IMR-90 (cell line): ENCODE measurements around the gene FBXO3. TPM values are rescaled to one million over a fixed set of nuclear protein-coding genes. Genes with fewer than 3 reads are reported as not detected.

ENCODE experiments used
- ATAC-seq: fragments of 200-7000 bp; cut with Tn5 transposase; 2 replicates; pipeline ENCODE4 v1.9.1; 2020; ENCODE audit warnings: low read depth, mild to moderate bottlenecking, moderate library complexity
- BruUV-seq: library from RNA; stranded (reverse); fragments of 400-500 nt; replicated peaks from 2 replicates; lab custom pipeline; 2021; lab: Mats Ljungman, UMichigan
- CTCF ChIA-PET: fragments of 300-600 bp; formaldehyde crosslinking; extraction: SDS; loops from one replicate; lab custom pipeline; 2021; ENCODE audit warnings: antibody characterized with exemption; lab: Yijun Ruan, JAX
- POLR2A ChIA-PET: fragments of 300-600 bp; sonication (Branson Sonifier 250); formaldehyde crosslinking; loops from one replicate; lab custom pipeline; 2022; ENCODE audit warnings: antibody characterized with exemption; ENCODE audit not compliant: unreplicated experiment; lab: Charles Lee
- DNase-seq: peaks from one replicate; pipeline ENCODE4 v3.0.0; 2013
- H2AFZ ChIP-seq: replicated peaks from 2 replicates; pipeline ENCODE3; 2013; ENCODE audit warnings: low read length, mild to moderate bottlenecking; ENCODE audit not compliant: poor library complexity
- H2AK5ac ChIP-seq: 2 replicates; pipeline ENCODE4 v1.6.1; 2013; ENCODE audit warnings: low read depth, low read length, inconsistent platforms
- H2AK9ac ChIP-seq: replicated peaks from 2 replicates; pipeline ENCODE3; 2013; ENCODE audit warnings: mild to moderate bottlenecking, low read depth, low read length, moderate library complexity; ENCODE audit not compliant: poor library complexity
- H2BK120ac ChIP-seq: 2 replicates; pipeline ENCODE4 v1.6.1; 2013; ENCODE audit warnings: low read depth, low read length, inconsistent platforms
- H2BK15ac ChIP-seq: 3 replicates; pipeline ENCODE4 v1.6.1; 2013; ENCODE audit warnings: low read depth, low read length, inconsistent platforms
- H2BK20ac ChIP-seq: 2 replicates; pipeline ENCODE4 v1.6.1; 2013; ENCODE audit warnings: low read depth, mild to moderate bottlenecking, inconsistent platforms, low read length, moderate library complexity
- H2BK5ac ChIP-seq: 2 replicates; pipeline ENCODE4 v1.6.1; 2013; ENCODE audit warnings: mild to moderate bottlenecking, low read depth, low read length, inconsistent platforms; ENCODE audit not compliant: poor library complexity, severe bottlenecking
- H3K14ac ChIP-seq: replicated peaks from 2 replicates; pipeline ENCODE4 v1.6.1; 2013; ENCODE audit warnings: low read depth, low read length, inconsistent platforms
- H3K18ac ChIP-seq: 2 replicates; pipeline ENCODE4 v1.6.1; 2013; ENCODE audit warnings: low read depth, low read length, control low read depth
- H3K23ac ChIP-seq: 2 replicates; pipeline ENCODE4 v1.6.1; 2013; ENCODE audit warnings: low read depth, low read length, inconsistent platforms
- H3K27ac ChIP-seq: 2 replicates; pipeline ENCODE4 v1.5.1; 2013; ENCODE audit warnings: mild to moderate bottlenecking, control low read depth, low read length; ENCODE audit not compliant: insufficient read depth
- H3K27me3 ChIP-seq: 2 replicates; pipeline ENCODE4 v1.6.1; 2013; ENCODE audit warnings: low read length; ENCODE audit not compliant: control insufficient read depth, insufficient read depth
- H3K36me3 ChIP-seq: 2 replicates; pipeline ENCODE4 v1.6.1; 2013; ENCODE audit warnings: low read length, mixed read lengths; ENCODE audit not compliant: control insufficient read depth, insufficient read depth
- H3K4ac ChIP-seq: 2 replicates; pipeline ENCODE4 v1.6.1; 2013; ENCODE audit warnings: low read depth, low read length, inconsistent platforms
- H3K4me1 ChIP-seq: 2 replicates; pipeline ENCODE4 v1.6.1; 2013; ENCODE audit warnings: low read length, mixed read lengths; ENCODE audit not compliant: control insufficient read depth, insufficient read depth
- H3K4me2 ChIP-seq: 2 replicates; pipeline ENCODE4 v1.6.1; 2013; ENCODE audit warnings: low read depth, mild to moderate bottlenecking, control low read depth, low read length, moderate library complexity
- H3K4me3 ChIP-seq: 2 replicates; pipeline ENCODE4 v1.5.1; 2013; ENCODE audit warnings: low read depth, mild to moderate bottlenecking, control low read depth, low read length, moderate library complexity; ENCODE audit not compliant: insufficient read depth
- H3K56ac ChIP-seq: 2 replicates; pipeline ENCODE4 v1.6.1; 2013; ENCODE audit warnings: low read length, inconsistent platforms; ENCODE audit not compliant: insufficient read depth; ENCODE audit errors: extremely low read depth
- H3K79me1 ChIP-seq, 2 experiments: 2 replicates each; pipeline ENCODE4 v1.6.1; 2013; ENCODE audit warnings: low read length in 2 of 2, inconsistent platforms in 1 of 2, low read depth in 1 of 2
- H3K9ac ChIP-seq: 2 replicates; pipeline ENCODE4 v1.6.1; 2013; ENCODE audit warnings: low read depth, low read length, control low read depth
- H3K9me1 ChIP-seq: 2 replicates; pipeline ENCODE4 v1.6.1; 2013; ENCODE audit warnings: low read length, inconsistent platforms; ENCODE audit not compliant: insufficient read depth
- H3K9me3 ChIP-seq: 2 replicates; pipeline ENCODE4 v1.6.1; 2013; ENCODE audit warnings: low read length; ENCODE audit not compliant: control insufficient read depth, insufficient read depth
- H4K20me1 ChIP-seq: 2 replicates; pipeline ENCODE4 v1.6.1; 2013; ENCODE audit warnings: low read length, inconsistent platforms; ENCODE audit not compliant: insufficient read depth
- H4K5ac ChIP-seq: 2 replicates; pipeline ENCODE4 v1.6.1; 2013; ENCODE audit warnings: mild to moderate bottlenecking, low read depth, low read length, control low read depth
- H4K8ac ChIP-seq, 2 experiments: 2 replicates each; pipeline ENCODE4 v1.6.1; 2013; ENCODE audit warnings: low read depth in 2 of 2, low read length in 2 of 2, control low read depth in 1 of 2, inconsistent platforms in 1 of 2
- H4K91ac ChIP-seq: 2 replicates; pipeline ENCODE4 v1.6.1; 2013; ENCODE audit warnings: low read depth, low read length, inconsistent platforms; ENCODE audit not compliant: insufficient read depth
- CEBPB ChIP-seq: IDR thresholded peaks from 2 replicates; pipeline ENCODE4 v1.6.1; 2012; ENCODE audit warnings: low read depth, low read length, improper control_type of control experiment
- CTCF ChIP-seq: conservative IDR thresholded peaks from 2 replicates; pipeline ENCODE4 v1.5.1; 2012; ENCODE audit warnings: mild to moderate bottlenecking, low read depth, low read length, improper control_type of control experiment
- ELK1 ChIP-seq: fragments of 150-350 bp; IDR thresholded peaks from 2 replicates; pipeline ENCODE4 v1.6.1; 2016; ENCODE audit warnings: low read depth, mild to moderate bottlenecking, low read length, moderate library complexity, borderline replicate concordance
- FOS ChIP-seq: fragments of 150-350 bp; IDR thresholded peaks from 2 replicates; pipeline ENCODE4 v1.6.1; 2016; ENCODE audit warnings: low read depth, low read length
- MAFK ChIP-seq: IDR thresholded peaks from 2 replicates; pipeline ENCODE4 v1.6.1; 2012; ENCODE audit warnings: low read depth, low read length, improper control_type of control experiment
- MAZ ChIP-seq: IDR thresholded peaks from 2 replicates; pipeline ENCODE4 v1.6.1; 2012; ENCODE audit warnings: low read depth, mild to moderate bottlenecking, low read length, improper control_type of control experiment, moderate library complexity, borderline replicate concordance
- RCOR1 ChIP-seq: IDR thresholded peaks from 2 replicates; pipeline ENCODE4 v1.6.1; 2012; ENCODE audit warnings: mild to moderate bottlenecking, low read length, improper control_type of control experiment; ENCODE audit not compliant: insufficient replicate concordance
- RFX5 ChIP-seq: IDR thresholded peaks from 2 replicates; pipeline ENCODE4 v1.8.0; 2012; ENCODE audit warnings: low read depth, mild to moderate bottlenecking, low read length, moderate library complexity
- SMC3 ChIP-seq: fragments of 150-350 bp; IDR thresholded peaks from 2 replicates; pipeline ENCODE4 v1.6.1; 2016; ENCODE audit warnings: low read depth, mild to moderate bottlenecking, antibody characterized with exemption, low read length, moderate library complexity
- USF2 ChIP-seq: fragments of 150-350 bp; IDR thresholded peaks from 2 replicates; pipeline ENCODE4 v1.6.1; 2017; ENCODE audit warnings: mild to moderate bottlenecking, antibody characterized with exemption, low read length, low read depth
- WGBS, 2 experiments: methylation state at CpG; one replicate each; pipeline versions ENCODE4 v1.1.5 to v1.1.7; 2013; ENCODE audit warnings: missing lambda C conversion rate in 2 of 2; ENCODE audit not compliant: insufficient read length in 1 of 2; ENCODE audit errors: extremely low coverage in 2 of 2; 5-methylcytosine and 5-hydroxymethylcytosine counted together
- dilution Hi-C: fragments of 300-500 bp; cut with HindIII; formaldehyde crosslinking; loops from one replicate; pipeline ENCODE4 v1.14.3; 2018; ENCODE audit warnings: low sequenced_read_pairs; ENCODE audit not compliant: unreplicated experiment
- in situ Hi-C: fragments of 300-500 bp; cut with MboI; formaldehyde crosslinking; loops from 3 replicates; pipeline ENCODE4 v1.14.3; 2019; ENCODE audit warnings: low sequenced_read_pairs, inconsistent platforms, mixed read lengths
- intact Hi-C: fragments of 100-400 bp; cut with micrococcal nuclease; formaldehyde crosslinking; loops from 2 replicates; pipeline ENCODE4 v1.10.0; 2022
- polyA plus RNA-seq, 3 experiments: library from polyadenylated mRNA; depleted of rRNA; stranded (reverse); fragments of >200 nt; gene quantifications; 2 replicates each; pipeline ENCODE4 v1.2.3, GENCODE V29; 2012; ENCODE audit warnings: low replicate concordance in 1 of 3
- total RNA-seq: library from RNA; depleted of rRNA; stranded (reverse); fragments of >200 nt; gene quantifications from 2 replicates; pipeline ENCODE4 v1.2.3, GENCODE V29; 2012

The FBXO3 gene
- total and polyA plus RNA-seq, 2 of the 4 experiments (the other 2 are of a cell fraction): 26.2 to 51.1 TPM

GRCh38 chr11:33718440-33718839, 55.9 kb downstream of the FBXO3 start:
- Histone ChIP-seq H2BK15ac (no peak overlapping the region), H3K4me1 (peaks cover 22% of the 10 kb centered on the region), H2AK5ac (peak overlapping the region; percentile 20; the same call in 1 of the 2 replicates), H3K23ac (peak overlapping the region; percentile 65; the same call in 1 of the 2 replicates), H3K4me2 (no peak overlapping the region), H2AK9ac (no peak overlapping the region), H4K91ac (no peak overlapping the region), H3K14ac (no peak overlapping the region; the same call in 1 of the 2 replicates), H3K56ac (no peak overlapping the region), H3K9me3 (no peaks in the 10 kb centered on the region), H4K20me1 (peaks cover 62% of the 10 kb centered on the region), H3K4me3 (no peak overlapping the region), H2AFZ (no peak overlapping the region), H3K9ac (no peak overlapping the region), H3K4ac (no peak overlapping the region), H2BK5ac (no peak overlapping the region), H2BK120ac (no peak overlapping the region), H4K5ac (no peak overlapping the region), H3K18ac (no peak overlapping the region), H2BK20ac (no peak overlapping the region), H3K9me1 (peaks cover 22% of the 10 kb centered on the region), H3K36me3 (peaks cover 57% of the 10 kb centered on the region), H4K8ac (no peak overlapping the region), H3K79me1 (peaks cover 53 to 83% of the 10 kb centered on the region in 2 experiments), H3K27me3 (no peaks in the 10 kb centered on the region), H3K27ac (no peak overlapping the region)
- ATAC-seq: no peak
- WGBS, 2 experiments: 100% methylated on average over 1 of the region's 2 CpGs; no CpG with 5 or more reads in 1 of the 2 experiments
- intact Hi-C loops: loop anchor here (5.0 kb wide), 1 partner anchor 109 kb away; no protein-coding TSS in a partner anchor
- in situ Hi-C loops: no loop called here
- CTCF ChIA-PET: interaction anchor here (0.7 kb wide), 1 partner anchor 1121 kb away, joined by 3 read pairs; no protein-coding TSS in a partner anchor
- TF ChIP-seq CEBPB (no peak), ELK1 (no peak), FOS (no peak), SMC3 (no peak), RCOR1 (no peak), USF2 (no peak), MAFK (no peak), RFX5 (no peak), MAZ (no peak), CTCF (no peak)
- dilution Hi-C loops: no loop called here
- POLR2A ChIA-PET: no interaction called here
- no peak for DNase-seq
- BruUV-seq: no TSS peak
